ENCODE results near the gene CDC7. TPM values are rescaled to one million over a fixed set of nuclear protein-coding genes. Genes with fewer than 3 reads are reported as not detected.
"Not testable (repeated sequence)": the region's sequence is repeated elsewhere in the genome, so short reads cannot be mapped to it uniquely, and the experiment has no call there.

CDC7 gene
- 1.2 and 2.8 TPM in 2 replicates for total RNA-seq

DNA sequence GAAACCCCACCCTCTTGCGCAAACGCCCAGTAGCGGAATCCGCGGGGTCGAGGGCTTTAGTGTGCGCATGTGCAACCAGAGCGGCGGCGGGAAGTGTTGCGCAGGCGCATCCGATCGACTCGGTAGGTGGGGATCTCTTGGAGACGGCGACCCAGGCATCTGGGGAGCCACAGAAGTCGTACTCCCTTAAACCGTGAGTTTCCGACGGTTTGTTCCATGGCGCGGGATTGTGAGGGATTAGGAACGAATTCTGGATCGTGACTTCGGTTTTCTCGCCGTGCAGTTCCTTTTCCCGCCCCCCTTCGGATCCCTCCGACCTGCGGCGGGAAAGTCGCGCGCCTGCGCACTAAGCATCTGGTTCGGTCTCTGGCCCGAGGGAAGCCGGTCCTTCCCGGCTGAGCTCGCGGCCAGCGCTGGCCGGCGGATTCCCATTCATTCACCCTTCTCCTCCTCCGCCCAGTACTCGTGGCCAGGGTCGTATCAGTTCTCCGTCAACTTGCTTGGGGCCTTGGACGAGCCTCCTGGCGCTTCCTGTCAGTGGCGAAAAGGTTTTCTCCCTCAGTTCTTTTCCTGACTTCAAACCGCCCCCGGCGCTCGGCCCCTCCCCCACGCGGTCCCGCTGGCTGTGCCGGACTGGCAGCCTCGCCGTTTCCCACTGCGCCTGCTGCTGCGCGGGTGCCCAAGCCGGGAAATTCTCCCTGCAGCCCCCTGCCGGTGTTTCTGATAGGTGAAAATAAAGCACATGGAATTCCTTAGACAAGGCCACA lies at the start of gene CDC7:
TSS of gene CDC7 (plus strand) at position 96 of the 767 bp plus-strand sequence. CDS start 866 bp downstream, outside the sequence.
- DNase-seq (ENCODE audit: low read depth in 2 of 2), result peak; percentile 90 to 92

DNA sequence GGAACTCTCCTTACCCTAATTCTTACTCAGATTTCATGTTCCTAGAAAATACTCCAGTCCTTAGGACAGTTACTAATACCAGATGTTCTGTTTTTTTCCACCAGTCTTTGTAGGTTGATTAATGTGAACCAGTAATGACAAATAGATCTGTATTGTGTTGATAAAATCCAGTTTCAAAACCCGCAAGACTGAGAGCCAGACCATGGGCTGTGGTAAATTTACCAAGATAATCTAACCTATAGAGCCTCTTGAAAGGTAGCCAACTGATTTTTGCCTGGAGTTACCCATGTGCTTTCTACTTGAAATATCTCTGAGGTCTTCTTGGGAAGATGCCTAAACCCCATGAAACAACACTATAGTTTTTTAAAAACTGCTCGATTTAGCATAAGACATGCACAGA lies 46.5 kb upstream of the CDC7 start:
- DNase-seq (ENCODE audit: low read depth in 2 of 2), result no peak

DNA sequence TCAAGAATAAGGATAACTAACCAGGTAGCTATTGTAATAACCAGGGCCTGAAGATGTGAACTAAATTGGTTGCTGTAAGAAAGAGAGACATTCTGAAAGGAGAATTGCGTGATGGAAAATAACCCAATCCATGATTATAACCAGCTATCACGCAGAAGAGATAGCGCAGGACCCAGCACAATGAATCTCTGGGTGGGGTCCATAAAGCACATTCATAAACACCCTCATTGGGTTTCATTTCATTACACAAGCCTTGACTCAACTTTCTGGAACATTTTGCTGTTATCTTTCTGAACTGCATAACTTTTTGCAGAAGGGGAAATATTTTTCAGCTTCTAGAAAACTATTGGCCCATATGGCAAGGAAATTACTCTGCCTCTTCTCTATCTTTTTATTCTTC lies 45.3 kb upstream of the CDC7 start:
- no peak for DNase-seq (ENCODE audit: low read depth in 2 of 2)

DNA sequence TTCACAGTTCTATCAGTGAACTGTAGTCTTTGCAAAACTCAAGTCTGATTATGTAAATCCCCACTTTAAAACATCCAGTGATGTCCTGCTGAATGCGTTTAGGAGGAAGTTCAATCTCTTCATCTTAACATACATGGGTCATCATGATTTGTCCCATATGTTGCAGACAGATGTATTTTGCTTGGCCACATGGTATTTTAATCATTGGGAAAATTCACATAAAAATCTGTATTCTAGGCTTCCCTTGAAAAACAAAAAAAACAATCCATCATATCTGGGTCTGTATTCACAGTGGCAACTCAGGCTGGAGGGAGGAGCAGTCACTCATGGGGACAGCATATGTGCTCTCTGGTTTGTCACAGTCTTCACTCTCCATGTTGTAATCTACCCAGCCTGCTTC lies 44.8 kb upstream of the CDC7 start:
- no peak for DNase-seq (ENCODE audit: low read depth in 2 of 2)

DNA sequence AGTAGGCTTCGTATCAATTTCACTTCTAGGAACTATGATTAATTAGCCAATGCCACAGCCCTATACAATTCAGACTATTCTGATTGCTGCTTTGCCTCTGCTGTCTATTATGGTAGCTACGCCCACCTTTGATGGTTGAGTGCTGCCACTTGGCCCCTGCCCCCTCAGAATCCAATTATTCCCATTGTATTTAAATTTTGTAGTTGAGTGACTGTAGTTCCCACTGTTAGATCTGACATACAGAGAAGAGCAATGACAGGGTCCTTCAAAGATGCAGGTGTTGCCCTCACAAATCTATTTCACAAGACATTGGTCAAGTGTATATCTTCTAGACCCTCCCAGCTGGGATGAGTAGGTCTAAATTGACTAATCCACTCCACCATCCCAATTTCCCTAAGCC lies 35.3 kb upstream of the CDC7 start:
- DNase-seq (ENCODE audit: low read depth in 2 of 2), result not testable (repeated sequence)

DNA sequence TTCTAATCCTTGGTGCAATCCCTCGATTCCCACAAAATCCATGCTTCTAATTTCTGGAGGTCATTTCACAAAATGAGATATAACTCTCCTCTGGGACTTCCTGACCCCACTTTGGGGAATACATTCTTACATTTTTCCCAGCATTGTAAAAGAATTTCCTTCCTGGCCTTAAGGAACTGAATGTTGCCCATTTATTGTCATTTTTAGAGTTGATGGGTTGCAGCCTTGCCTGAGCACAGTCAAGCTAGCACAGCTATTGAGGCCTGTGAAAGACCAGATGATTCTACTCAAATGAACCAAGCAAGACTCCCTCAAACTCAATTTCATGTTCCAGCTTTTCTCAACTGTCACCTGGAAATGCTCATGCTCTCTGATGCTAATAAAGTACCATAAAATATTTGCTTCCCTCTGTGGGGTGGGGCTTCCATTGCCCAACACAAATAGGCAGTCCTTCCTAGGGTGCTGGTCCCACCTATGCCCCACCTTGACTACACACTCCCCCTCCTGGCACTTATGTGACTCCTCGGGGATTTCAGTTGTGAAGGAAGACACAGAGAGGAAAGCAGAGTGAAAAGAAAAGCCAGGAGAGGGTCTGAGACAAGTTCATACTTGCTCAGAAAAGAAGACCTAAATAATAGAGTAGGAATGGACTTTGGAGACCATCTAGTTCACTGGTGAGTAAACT lies 24.0 kb upstream of the CDC7 start:
- DNase-seq (ENCODE audit: low read depth in 2 of 2), result no peak

DNA sequence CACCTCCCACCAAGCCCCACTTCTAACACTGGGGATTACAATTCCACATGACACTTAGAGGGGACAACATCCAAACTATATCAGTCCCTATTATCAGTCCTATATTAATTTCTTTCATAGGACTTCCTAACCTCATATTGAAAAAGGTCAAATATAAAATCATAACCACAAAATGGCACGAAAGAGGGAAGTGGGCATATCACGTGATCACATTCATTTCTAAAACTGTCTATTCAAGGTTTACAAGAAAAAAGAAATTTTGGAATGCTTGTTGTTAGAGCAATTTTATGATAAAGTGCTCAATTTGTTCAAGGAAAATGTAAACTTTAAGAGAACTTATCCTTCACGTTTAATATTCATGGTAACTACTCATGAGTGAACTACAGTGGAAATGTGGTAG lies 13.2 kb upstream of the CDC7 start:
- DNase-seq (ENCODE audit: low read depth in 2 of 2), result no peak

DNA sequence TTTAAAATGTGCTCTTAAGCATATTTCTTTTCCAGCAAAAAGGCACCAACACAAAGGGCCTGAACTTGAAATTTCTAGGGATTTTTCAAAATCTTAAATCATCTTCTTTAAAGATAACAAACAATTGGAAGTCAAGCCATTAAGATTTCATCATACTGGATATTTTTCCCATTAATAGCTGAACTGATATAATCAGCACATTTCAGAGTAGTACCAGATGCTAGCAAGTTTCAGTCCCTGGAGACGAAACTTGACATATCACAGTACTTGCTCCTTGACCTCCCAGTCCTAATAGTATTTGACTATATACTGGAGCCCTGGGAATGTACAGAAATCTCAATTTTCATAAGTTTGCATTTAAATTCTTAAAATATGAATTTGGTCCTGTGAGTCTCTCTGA lies 10.2 kb upstream of the CDC7 start:
- DNase-seq (ENCODE audit: low read depth in 2 of 2), result no peak

DNA sequence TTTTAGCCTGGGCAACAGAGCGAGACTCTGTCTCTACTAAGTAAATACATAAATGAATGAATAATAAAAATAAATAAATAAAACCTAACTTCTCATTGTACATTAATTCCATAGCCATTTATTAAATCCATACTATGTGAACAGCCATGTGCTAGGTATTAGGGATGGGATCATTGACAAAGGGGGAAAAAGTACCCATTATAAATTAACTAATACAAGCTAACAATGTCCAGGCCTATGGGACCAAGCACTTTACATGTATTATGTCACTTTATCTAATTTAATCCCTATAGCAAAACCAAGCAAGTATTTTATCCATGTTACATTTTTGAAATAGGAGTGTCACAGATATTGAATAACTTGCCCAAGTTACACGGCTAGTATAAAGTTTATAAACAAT lies 2.6 kb upstream of the CDC7 start:
- DNase-seq (ENCODE audit: low read depth in 2 of 2), result no peak

DNA sequence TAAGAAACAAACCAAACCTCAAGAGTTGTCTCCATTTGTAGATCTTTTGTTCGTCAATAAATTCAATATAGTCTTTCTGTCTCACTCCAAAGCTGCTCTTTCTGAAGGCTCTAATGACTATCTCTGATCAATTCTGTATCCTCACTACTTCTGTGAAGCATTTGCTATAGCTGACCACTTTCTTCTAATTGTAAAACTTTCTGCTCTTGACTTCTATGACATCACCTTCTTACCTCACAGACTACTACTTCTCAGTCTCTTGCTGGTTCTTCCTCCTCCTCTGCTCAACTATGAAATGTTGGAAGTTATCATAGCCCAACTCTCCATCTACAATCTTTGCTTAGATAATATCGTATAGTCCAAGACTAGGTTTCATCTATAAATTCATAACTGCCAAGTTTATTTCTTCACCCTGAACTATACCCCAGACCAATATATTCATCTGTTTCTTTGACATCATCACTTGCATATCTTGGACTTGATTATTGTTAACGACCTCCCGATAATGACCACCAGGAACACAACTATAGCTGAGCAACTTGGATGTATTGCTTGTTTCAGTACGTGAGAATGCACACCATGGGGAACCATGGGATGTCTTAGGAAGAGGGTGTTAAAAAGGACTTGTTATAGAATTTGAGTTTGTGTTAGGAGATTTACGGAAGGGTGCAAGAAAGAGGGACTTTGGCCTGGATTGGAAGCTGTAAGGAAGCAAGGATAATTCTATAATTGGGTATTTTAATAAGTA lies 2.0 kb upstream of the CDC7 start:
- no peak for DNase-seq (ENCODE audit: low read depth in 2 of 2)

DNA sequence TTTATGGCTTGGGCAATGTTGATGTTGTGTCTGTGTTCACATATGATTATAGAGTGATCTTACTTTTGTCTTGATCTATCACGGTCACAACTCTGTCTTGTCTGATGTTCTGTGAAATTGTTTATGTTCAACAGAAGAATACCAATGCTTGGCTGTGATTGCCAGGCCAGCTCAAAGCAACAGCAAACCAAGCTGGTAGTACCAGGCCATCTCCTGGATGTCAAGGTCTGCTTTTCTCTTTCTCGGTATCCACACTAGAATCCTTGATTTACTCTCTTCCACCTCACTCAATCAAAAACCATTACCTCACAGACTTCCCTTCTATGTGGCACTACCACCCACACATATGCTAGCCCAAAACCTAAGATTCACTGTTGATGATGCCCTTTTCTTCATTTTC lies 1.3 kb upstream of the CDC7 start:
- no peak for DNase-seq (ENCODE audit: low read depth in 2 of 2)

DNA sequence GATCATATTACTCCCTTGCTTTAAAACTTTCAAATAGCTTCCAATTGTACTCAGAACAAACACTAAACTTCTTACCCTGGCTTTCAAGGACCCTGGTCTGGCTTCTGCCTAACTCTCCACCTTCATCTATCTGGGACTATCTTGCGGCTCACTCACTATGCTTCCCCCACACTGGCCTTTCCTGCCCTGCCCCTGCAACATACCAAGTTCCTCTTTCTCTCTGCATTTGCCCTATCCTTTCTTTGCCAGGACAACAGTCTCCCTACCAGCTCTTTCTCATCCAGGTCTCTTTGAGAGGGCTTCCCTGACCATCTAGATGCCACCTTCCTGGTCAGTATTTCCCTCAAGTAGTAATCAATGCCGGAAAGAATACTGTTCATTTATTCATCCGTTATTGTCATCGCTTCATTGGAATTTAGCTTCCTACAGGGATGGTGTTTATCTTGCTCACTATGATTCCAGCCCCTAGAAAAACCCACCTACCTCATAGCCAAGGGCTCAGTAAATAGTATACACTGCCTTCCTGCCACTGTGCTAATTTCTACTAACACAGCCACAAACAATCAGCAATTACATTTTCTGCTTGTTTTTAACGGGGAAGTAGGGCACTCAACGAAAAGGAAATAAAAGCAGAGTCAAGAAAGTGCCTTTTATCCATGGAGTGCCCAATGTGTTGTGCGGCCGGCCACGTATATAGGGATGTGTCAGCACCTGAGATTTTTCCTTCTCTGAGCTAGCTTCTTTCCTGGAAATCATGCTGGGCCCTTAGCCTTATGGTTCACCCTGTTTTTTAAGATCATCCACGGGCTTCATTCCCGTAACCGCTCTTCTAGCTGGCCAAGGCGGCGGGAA lies 521 bp upstream of the CDC7 start:
- no peak for DNase-seq (ENCODE audit: low read depth in 2 of 2)

DNA sequence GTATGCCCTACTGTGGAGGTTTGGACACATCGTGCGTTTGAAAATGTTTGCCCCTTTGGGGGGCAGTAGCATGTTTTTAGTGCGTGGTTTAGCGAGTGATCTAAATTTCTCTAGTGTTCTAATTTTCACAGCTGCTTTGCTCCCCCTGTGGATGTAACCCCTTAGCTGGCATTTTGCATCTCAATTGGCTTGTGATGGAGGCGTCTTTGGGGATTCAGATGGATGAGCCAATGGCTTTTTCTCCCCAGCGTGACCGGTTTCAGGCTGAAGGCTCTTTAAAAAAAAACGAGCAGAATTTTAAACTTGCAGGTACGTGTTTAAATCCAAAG lies 836 bp downstream of the CDC7 start:
- DNase-seq (ENCODE audit: low read depth in 2 of 2), result peak in 1 of 2 donors; percentile 49

DNA sequence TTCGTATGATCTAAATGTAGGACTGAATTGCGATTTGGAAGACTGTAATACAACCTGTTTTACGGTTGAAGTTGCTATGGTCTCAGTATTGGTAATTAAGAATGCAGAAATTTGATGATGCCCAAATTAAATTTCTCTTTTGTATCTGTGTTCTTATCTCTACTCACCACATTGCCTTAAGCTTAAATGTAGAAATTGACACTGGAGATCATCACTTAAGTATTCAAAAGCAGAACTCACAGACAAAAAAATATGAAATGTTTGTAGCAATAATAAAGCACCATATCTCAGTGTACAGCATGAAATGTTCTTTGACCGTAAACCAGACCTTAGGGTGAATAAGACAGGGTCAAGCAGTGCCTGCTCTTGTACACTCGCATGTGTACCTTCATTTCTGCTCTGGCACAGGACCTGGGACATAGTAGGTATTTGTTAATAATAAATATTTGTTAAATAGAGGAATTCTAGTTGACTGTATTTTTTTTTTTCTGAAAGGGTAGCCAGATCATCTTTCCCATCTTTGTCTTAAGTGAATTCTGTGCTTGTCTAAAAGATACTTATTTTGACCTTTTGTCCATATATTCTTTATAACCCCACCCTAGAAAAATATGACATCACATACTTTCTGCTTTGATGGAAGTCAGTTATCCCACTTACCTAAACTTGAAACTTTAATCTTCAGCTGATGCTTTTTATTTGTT lies 1.5 kb downstream of the CDC7 start:
- no peak for DNase-seq (ENCODE audit: low read depth in 2 of 2)

DNA sequence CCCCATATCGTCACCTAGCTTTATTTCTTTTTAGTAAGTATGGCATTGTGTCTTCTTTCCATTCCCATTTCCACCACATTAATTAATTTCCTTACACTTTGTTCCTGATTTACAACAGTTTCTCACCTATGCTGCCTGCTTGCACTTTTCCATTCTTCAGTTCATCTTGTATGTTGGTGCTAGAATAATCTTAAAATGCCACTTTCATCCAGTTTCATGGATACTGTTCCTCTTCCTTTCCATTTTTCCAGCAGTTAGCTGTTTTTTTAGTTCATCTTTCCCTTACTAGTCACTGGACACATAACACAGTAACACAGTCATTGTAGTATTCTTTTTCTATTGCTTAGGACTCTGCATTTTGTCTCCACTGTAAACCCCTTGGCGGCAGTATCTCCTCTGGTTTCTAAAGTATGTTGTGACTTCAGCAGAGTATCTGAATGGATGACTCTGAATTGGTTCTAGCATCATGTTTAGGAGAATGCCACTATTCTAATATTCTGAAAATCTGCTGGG lies 2.1 kb downstream of the CDC7 start:
- no peak for DNase-seq (ENCODE audit: low read depth in 2 of 2)

DNA sequence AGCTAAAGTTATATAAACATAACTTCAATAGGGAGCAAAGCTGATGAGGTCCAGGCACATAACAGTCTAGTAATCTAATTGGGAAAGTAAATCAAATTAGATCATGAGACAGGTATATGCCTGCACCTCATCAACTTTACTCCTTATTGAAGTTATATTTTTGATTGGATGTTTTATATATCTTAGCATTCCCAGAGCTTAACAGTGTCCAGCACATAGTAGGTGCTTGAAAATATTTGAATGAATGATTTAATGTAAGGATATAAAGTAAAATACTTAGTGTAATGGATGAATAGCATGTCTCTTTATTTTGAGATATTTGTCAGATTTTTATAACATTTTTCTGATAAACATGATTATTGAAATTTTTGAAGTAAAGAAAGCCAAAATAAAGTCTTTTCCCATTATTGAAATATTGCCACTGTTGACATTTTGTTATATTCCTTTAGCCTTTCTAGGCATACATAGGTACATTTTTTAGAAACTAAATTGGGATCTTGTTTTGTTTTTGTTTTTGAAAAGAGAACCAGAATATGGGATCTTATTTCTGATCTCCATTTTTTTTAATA lies 2.8 kb downstream of the CDC7 start:
- DNase-seq (ENCODE audit: low read depth in 2 of 2), result no peak

DNA sequence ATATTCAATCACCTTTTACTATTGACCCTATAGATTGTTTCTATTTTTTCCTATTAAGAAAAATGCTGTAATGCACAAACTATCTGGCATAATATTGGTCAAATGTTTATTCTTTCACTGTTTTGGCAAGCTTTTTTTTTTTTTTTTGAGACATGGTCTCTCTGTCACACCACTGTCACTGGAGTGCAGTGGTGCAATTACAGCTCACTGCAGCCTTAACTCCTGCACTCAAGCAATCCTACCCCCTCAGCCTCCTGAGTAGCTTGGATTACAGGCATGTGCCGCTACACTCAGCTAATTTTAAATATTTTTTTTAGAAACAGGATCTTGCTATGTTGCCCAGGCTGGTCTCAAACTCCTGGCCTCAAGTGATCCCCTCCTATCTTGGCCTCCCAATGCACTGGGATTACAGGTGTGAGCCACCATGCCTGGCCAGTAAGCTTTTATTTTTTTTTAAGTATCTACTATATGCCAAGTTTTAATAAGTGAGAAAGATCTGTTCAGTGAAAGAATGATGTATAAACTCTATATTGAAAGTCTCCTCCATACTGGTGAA lies 3.4 kb downstream of the CDC7 start:
- no peak for DNase-seq (ENCODE audit: low read depth in 2 of 2)

DNA sequence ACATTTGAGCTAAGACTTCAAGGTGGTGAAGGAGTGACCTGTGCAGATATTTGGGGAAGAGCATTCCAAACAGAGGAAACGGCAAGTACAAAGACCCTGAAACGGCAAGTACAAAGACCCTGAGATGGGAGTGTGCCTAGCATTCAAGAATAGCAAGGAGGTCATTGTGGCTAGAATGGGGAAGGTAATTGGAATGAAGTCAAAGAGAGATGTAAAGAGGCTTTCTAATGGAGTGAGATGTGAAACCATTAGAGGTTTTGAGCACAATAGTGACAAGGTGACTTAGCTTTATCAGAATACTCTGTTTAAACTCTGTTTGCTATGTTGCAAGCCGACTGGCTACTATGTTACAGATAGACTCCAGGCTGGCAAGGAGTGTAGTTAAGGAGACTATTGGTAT lies 4.4 kb downstream of the CDC7 start:
- DNase-seq (ENCODE audit: low read depth in 2 of 2), result no peak

DNA sequence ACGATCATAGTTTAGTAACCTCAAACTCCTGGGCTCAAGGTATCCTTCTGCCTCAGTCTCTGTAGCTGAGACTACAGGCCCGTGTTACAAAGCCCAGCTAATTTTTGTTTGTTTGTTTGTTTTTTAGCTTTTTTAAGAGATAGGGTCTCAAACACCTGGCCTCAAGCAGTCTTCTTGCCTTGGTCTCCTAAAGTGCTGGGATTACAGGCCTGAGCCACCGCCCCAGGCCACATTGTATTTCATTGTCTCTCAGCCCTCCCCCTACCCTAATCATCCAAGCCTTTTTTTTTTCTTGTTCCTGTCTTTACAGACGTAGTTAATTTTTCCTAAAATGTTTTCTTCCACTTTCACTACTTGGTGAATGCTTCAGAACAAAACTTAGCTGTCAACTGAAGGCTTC lies 5.4 kb downstream of the CDC7 start:
- DNase-seq (ENCODE audit: low read depth in 2 of 2), result no peak

DNA sequence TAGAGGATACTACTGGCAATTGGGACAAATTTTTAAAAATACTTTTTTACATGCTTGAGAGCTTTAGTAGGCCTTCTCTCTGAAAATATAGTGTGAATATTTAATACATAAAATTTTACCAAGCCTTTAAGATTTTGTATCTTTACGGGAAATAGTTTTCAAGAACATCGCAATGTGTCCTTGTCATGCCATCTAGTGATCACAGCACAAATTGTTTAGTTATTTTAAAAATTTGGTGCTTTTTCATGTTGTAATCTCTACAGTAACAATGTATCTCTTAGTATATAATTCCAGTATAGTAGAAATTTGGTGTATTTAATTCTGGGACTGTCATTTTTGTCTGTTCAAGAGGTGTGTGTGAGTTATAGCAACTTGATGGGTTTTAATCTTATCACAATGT lies 6.7 kb downstream of the CDC7 start:
- DNase-seq (ENCODE audit: low read depth in 2 of 2), result no peak

All from lung microvascular endothelial cell (primary cell).